H7 (cell line): ENCODE data around the gene DZANK1. TPM values are rescaled to one million over a fixed set of nuclear protein-coding genes. Genes with fewer than 3 reads are reported as not detected.
"Not testable (repeated sequence)": the region's sequence is repeated elsewhere in the genome, so short reads cannot be mapped to it uniquely, and the experiment has no call there.

Experiments used
- DNase-seq: peaks from one replicate; pipeline ENCODE4 v3.0.0; 2012
- H3K27me3 ChIP-seq: 2 replicates; pipeline ENCODE4 v1.6.0; 2011; ENCODE audit warnings: mild to moderate bottlenecking, low read length; ENCODE audit not compliant: control insufficient read depth, insufficient read depth
- H3K36me3 ChIP-seq: replicated peaks from 2 replicates; pipeline ENCODE4 v1.5.1; 2011; ENCODE audit warnings: low read length; ENCODE audit not compliant: control insufficient read depth, insufficient read depth
- H3K4me3 ChIP-seq: 2 replicates; pipeline ENCODE4 v1.5.1; 2011; ENCODE audit warnings: low read depth, mild to moderate bottlenecking, control low read depth, low read length, moderate library complexity; ENCODE audit not compliant: insufficient read depth
- total RNA-seq: library from RNA; depleted of rRNA; stranded (reverse); fragments of >200 nt; shearing (Covaris generic); gene quantifications from 2 replicates; pipeline ENCODE4 v1.2.3, GENCODE V29; 2014

The DZANK1 gene
- total RNA-seq, 1 experiment from 2014 or later: 2.8 TPM

DNA sequence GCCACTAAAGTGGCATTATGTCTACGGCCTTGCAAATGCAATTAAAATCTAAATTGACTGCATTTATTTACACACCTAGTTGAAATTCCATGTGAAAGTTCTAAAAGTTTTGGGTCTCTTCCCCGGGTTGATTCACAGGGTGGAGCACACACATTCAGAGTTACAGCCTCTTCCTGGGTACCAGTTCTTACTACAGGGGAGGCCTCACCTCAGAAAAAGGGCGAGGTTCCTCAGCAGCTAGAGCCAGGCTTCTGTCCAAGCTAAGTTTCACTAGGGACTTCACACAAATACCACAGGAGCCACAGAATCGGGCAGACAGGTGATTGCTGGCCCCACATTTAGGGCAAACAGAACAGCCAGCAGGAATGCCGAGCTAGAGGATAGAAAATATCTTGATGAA, 52.7 kb downstream of the DZANK1 start:
- Histone ChIP-seq H3K27me3 (no peaks in the 10 kb centered on the region), H3K4me3 (no peak overlapping the region), H3K36me3 (no peaks in the 10 kb centered on the region)
- no peak for DNase-seq

DNA sequence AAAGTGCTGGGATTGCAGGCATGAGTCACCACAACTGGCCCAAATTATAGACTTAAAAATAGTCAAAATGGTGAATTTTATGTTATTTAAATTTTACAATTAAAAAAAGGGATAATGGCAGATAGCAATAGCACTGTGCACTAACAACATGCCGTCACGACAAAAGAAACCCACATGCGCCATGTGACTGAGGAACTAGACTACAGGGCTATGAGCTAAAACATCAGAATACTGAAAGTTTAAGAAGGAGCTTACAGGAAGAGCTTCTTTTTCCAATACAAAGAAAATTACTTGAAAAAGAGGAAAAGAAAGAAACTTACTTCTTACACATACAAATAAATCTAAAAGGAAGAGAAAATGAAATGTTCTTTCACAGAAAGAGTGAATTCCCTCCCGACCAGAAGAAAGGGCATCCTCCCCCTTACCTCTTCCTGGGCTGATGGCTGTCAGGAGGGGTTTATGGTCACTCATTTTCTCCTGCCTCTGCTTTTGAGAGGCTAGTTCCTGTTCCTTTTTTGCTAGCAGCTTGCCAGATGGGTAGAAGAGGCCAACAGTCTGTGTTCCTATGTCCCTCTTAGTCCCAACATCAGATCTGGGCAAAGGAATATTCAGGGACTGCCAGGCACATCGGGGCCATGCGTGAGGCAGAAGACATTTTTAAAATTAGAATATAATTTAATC, 54.5 kb downstream of the DZANK1 start:
- Histone ChIP-seq H3K36me3 (no peaks in the 10 kb centered on the region), H3K4me3 (no peak overlapping the region), H3K27me3 (no peaks in the 10 kb centered on the region)

DNA sequence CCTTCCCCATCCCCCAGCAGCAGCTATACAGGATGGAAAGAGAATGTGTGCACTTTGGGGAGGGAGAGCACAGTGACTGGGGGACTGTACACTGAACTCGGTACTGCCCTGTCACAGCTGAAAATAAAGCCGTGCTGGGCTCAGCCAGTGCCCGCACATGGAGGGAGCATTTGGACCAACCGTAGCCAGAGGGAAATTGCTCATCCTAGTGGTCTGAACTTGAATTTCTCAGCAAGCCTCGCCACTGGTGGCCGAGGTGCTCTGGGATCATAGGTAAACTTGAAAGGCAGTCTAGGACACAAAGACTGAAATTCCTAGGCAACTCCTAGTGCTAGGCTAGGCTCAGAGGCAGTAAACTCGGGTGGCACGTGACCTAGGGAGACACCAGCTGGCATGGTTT, 61.0 kb downstream of the DZANK1 start:
- no peak for DNase-seq

More for the DNA sequence above, 54.5 kb downstream of the DZANK1 start:
- no peak for DNase-seq

DNA sequence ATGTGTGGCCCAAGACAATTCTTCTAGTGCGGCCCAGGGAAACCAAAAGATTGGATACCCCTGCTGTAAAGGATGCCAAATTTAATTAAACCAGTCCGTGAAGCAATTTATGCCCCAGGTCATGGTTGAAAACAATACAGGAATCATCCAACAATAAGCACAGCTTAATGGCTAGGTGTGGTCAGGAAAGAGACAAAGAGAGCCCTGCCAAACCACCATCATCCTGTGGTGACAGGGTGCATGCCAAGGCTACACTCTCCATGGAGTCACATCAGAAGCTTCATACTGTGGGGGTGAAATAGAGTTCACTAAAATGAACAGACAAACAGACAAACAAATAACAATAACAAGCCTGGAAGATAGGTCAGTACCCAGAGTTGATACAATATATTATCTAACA, 62.7 kb downstream of the DZANK1 start:
- Histone ChIP-seq H3K36me3 (no peaks in the 10 kb centered on the region), H3K27me3 (no peaks in the 10 kb centered on the region), H3K4me3 (no peak overlapping the region)
- DNase-seq: no peak

More for the DNA sequence above, 61.0 kb downstream of the DZANK1 start:
- Histone ChIP-seq H3K36me3 (no peaks in the 10 kb centered on the region), H3K27me3 (no peaks in the 10 kb centered on the region), H3K4me3 (no peak overlapping the region)

DNA sequence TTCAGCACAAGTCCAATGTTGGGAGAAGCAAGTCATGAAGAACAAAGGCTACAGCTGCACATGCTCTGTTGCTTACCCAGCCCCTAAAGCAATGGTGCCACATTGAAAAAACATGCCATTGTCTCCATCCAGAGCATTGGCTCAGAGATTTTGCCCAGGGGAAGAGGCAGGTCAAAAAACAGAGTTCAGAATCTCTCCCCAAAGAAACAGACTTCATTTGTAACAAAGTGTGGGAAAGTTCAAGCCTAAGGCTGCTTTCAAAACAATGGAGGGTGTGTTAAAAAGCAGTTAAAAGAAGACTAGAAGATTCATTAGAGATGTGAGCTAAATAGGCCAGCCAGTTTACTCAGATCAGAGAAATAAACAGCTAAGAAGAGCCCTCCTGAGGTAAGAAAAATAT, 63.6 kb downstream of the DZANK1 start:
- Histone ChIP-seq H3K36me3 (peaks cover under 1% of the 10 kb centered on the region; the same call in 1 of the 2 replicates), H3K27me3 (no peaks in the 10 kb centered on the region), H3K4me3 (no peak overlapping the region)
- no peak for DNase-seq

DNA sequence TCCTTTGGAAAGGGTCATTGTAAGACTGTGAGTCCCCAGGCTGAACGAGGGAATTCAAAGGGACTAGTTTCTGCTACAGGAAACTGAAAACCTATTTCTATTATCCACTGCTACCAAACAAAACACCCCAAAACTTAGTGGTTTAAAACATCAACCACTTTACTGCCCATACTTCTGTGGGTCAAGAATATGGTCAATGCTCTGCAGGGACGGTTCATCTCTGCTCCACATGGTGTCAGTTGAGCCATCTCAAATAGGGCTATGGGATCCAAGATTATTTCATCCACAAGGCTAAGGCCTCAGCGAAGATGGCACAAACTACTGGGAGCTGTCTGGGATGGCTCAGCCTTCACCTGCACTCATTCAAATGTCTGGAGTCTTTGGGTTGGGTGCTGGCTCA, 65.5 kb downstream of the DZANK1 start:
- no peak for DNase-seq

DNA sequence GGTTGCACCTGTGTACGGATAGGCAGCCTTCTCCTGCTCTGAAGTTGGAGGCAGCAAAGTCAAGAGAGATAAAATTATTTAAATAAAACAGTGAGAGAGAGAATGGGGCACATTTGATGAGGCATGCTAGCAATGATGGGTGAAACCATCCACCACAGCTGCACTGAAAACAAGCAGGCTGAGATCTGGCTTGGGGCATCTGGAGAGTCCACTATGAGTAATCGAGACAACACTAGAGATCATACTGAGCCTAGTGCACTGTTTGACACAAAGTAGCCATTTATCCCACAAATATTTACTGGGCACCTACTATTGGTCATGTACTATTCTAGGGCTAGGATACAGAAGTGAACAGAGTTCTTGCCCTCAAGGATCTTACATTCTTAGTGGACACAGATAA, 66.4 kb downstream of the DZANK1 start:
- no peak for DNase-seq

More for the DNA sequence above, 65.5 kb downstream of the DZANK1 start:
- H3K36me3 ChIP-seq: peaks cover 1% of the 10 kb centered on the region; the same call in 1 of the 2 replicates
- H3K27me3 ChIP-seq: no peaks in the 10 kb centered on the region
- H3K4me3 ChIP-seq: no peak overlapping the region

DNA sequence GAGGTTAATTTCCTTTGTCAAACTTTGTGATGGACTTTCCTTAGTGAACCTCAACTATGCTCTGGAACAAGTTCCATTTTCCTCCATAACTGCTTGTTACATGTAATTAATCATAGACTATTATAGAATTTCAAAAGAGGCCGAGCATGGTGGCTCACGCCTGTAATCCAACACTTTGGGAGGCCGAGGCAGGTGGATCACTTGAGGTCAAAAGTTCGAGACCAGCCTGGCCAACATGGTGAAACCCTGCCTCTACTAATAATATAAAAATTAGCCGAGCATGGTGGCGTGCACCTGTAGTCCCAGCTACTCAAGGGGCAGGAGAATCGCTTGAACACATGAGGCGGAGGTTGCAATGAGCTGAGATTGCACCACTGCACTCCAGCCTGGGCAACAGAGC, 68.1 kb downstream of the DZANK1 start:
- H3K4me3 ChIP-seq, H3K27me3 ChIP-seq, DNase-seq, H3K36me3 ChIP-seq: not testable (repeated sequence)

More for the DNA sequence above, 66.4 kb downstream of the DZANK1 start:
- H3K36me3 ChIP-seq: peaks cover 1% of the 10 kb centered on the region; the same call in 1 of the 2 replicates
- H3K4me3 ChIP-seq: no peak overlapping the region
- H3K27me3 ChIP-seq: no peaks in the 10 kb centered on the region

DNA sequence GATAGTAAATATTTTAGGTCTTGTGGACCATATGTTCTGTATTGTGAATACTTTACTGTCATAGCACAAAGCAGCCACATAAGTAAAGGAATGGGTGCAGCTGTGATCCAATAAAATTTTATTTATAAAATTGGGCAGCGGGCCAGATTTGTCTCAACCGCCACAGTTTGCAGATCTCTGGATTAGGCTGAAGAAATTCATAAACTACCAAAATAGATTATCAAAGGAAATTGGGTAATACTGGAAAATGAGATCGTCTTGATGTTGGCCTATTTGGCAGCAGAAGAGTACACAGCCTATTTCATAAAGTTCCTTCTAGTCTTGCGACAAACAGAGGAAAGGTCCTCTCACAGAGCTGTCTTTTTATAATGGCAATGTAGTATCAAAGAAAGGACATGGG, 69.8 kb downstream of the DZANK1 start:
- H3K4me3 ChIP-seq: no peak overlapping the region

DNA sequence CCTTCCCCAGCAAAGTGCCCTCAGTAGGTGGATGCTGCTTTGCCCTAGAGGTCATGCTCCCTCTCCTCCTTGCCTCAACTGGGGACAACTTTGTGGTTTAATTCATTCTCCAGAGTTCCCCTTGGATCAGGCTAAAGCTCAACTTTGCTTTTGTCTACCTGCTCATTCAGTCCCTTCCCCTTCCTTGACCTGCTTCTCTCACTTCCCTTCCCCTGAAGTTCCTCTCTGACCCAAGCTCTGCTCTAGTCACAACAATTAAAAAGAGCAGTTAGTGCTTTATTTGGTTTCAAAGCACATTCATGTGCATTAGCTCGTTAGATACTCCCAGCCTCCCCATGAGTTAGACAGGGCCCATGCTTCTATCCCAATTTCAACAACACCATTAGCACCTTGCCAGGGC, 71.3 kb downstream of the DZANK1 start:
- Histone ChIP-seq H3K4me3 (no peak overlapping the region), H3K27me3 (no peaks in the 10 kb centered on the region), H3K36me3 (peaks cover 1% of the 10 kb centered on the region; the same call in 1 of the 2 replicates)
- no peak for DNase-seq

More for the DNA sequence above, 69.8 kb downstream of the DZANK1 start:
- DNase-seq: no peak
- Histone ChIP-seq H3K36me3 (peaks cover 1% of the 10 kb centered on the region; the same call in 1 of the 2 replicates), H3K27me3 (no peaks in the 10 kb centered on the region)

DNA sequence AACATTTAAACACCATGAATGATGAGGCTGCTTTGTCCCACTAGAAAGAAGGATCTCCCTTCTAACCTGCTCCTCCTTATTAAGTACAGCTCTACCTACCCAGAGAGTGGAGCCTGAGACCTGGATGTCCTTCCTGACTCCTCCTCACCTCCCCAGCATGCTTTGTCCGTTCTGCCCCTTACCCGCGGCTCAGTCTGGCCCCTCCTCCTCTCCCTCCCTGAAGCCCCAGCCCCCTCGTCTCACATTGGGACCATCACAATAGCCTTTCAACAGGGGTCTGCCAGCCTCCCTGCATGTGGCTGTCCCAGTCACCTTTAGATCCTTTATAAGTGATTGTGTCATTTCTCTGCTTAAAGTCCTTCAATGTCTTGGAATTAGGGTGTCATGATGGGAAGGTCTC, 72.5 kb downstream of the DZANK1 start:
- H3K36me3 ChIP-seq: peaks cover 1% of the 10 kb centered on the region; the same call in 1 of the 2 replicates
- no peak overlapping the region for H3K4me3 ChIP-seq
- no peaks in the 10 kb centered on the region for H3K27me3 ChIP-seq
- DNase-seq: peak; percentile 67

DNA sequence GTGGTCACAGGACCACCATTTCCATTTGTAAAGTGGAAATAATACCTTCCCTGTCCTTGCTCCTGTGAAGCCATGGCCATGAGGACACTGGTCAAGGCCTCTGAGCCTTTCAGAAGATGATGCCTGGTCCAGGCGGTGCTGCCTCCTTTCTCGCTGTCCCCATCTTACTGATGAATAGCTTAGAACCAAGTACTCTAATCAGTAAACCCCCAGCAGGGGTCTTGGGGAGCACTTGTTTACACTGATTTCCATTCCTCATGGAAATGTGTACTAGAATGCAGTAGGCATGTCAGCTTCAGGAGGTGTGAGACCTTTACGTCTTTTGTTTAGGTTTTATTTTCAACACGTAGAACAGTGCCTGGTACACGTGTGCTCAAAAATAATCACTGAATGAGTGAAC, 75.1 kb downstream of the DZANK1 start:
- H3K27me3 ChIP-seq: no peaks in the 10 kb centered on the region
- H3K4me3 ChIP-seq: no peak overlapping the region
- H3K36me3 ChIP-seq: no peaks in the 10 kb centered on the region
- DNase-seq: no peak

DNA sequence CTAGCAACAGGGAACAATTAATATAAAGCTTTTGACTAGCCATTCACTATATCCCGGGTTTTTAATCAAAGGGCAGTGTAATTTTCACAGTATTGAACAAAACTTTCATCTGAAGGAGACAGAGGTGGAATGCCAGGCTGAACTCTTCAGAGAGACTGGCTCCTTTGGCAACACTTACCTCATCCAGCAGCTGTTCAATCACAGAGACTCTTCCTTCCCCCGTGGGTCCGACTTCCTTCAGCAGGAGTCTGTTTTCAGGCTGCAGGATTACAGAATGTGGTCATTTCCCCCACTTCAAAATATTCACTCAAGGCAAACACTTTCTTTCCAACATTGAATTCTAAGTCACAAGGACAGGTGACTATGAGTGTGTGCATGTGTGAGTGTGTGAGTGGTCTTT, 76.6 kb downstream of the DZANK1 start:
- DNase-seq: no peak
- Histone ChIP-seq H3K36me3 (no peaks in the 10 kb centered on the region), H3K4me3 (no peak overlapping the region), H3K27me3 (no peaks in the 10 kb centered on the region)

DNA sequence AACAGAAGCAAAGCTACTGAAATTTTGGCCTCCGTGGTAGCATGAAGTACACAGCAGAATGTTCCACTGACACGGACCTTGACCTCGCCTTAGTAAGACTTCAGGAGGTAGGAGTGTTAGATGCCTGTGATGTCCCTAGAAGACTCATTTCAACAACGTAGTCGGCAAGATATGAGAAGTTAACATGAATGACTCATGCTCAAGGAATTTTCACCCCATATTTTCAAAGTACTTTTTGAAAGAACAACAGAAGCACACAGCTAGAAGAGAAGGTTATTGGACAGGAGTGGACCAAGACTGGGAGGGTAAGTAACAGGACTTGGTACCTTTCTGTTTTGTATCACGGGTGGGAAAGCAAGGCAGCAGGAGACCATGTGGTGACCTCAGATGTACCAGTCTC, 78.0 kb downstream of the DZANK1 start:
- no peak for DNase-seq

DNA sequence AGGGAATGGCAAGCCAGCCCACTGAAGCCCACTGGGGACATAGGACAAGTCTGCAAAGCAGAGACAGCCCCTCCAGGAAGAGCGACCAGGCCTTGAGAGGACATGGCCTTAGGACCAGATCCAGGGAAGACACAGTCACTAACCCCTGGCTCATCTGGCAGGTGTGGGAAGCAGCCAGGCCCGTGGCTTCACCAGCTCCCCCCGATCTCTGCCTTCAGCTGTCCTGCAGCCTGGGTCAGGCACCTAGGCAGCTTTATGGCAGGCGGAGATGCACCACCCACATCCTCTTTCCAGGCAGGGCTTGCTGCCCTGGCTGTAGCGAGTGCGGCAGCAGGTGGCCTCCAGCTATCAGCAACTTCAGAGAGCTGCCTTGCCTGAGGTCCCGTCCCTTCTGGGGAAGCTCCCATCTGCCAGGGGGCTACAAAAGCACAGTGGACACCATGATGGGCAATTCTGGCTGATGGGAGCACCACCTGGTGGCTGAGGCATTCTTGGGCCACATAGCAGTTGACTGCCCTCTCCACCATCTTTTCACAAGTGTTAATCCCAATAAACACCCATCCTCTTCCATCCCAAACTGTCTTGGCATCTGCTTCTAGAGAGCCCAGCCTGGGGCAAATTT, 85.8 kb downstream of the DZANK1 start:
- DNase-seq: peak; percentile 72
- Histone ChIP-seq H3K36me3 (no peaks in the 10 kb centered on the region), H3K27me3 (no peaks in the 10 kb centered on the region), H3K4me3 (no peak overlapping the region)

More for the DNA sequence above, 78.0 kb downstream of the DZANK1 start:
- Histone ChIP-seq H3K36me3 (no peaks in the 10 kb centered on the region), H3K4me3 (no peak overlapping the region), H3K27me3 (no peaks in the 10 kb centered on the region)
